K562 (cell line): ENCODE measurements around the gene MFAP3L. TPM values are rescaled to one million over a fixed set of nuclear protein-coding genes. Genes with fewer than 3 reads are reported as not detected.

Experiments
- ATAC-seq: fragments of 200-7000 bp; cut with Tn5 transposase; 3 replicates; pipeline ENCODE4 v1.9.1; 2020; ENCODE audit warnings: moderate library complexity
- BruUV-seq: library from RNA; stranded (reverse); fragments of 400-500 nt; replicated peaks from 2 replicates; lab custom pipeline; 2021; lab: Mats Ljungman, UMichigan
- CTCF ChIA-PET: fragments of 300-600 bp; formaldehyde crosslinking; extraction: SDS; loops from one replicate; lab custom pipeline; 2021; ENCODE audit warnings: low intra/inter-chr PET ratio; lab: Yijun Ruan, JAX
- POLR2A ChIA-PET: fragments of 300-600, 350-650 bp; sonication (Branson Sonifier 250); formaldehyde crosslinking; extraction: SDS; loops from one replicate; lab custom pipeline; 2021; ENCODE audit warnings: antibody characterized with exemption, inconsistent platforms; lab: Yijun Ruan, JAX
- DNase-seq, 4 experiments: peaks; one replicate each; pipeline versions ENCODE4 v3.0.0 to v3.0.0-alpha.2; 2011 to 2018; ENCODE audit warnings: low spot score in 3 of 4, mixed read lengths in 3 of 4; ENCODE audit errors: extremely low read depth in 1 of 4
- FAIRE-seq: peaks from 2 replicates; lab custom pipeline; 2011; peaks lifted over from hg19 to GRCh38; lab: Jason Lieb, UNC
- H2AFZ ChIP-seq: 2 replicates; pipeline ENCODE4 v1.6.0; 2011; ENCODE audit warnings: low read depth, low read length, control low read depth, inconsistent platforms
- H3K27ac ChIP-seq: fragments of 200-600 bp; 3 replicates; pipeline ENCODE4 v1.8.0; 2011; ENCODE audit warnings: low read depth, mild to moderate bottlenecking, control low read depth, inconsistent platforms, low read length, moderate library complexity, mixed read lengths; ENCODE audit errors: extremely low read depth
- H3K27me3 ChIP-seq, 2 experiments: fragments of 300-600 bp in 1 of 2; 2 replicates in 1 of 2; 3 replicates in 1 of 2; pipeline versions ENCODE4 v1.6.0 to v1.8.0; 2011; ENCODE audit warnings: inconsistent platforms in 2 of 2, low read length in 2 of 2, mild to moderate bottlenecking in 1 of 2, mixed read lengths in 1 of 2, moderate library complexity in 1 of 2; ENCODE audit not compliant: control insufficient read depth in 2 of 2, insufficient read depth in 2 of 2
- H3K36me3 ChIP-seq: fragments of 300-600 bp; 3 replicates; pipeline ENCODE4 v1.8.0; 2011; ENCODE audit warnings: mild to moderate bottlenecking, low read length, inconsistent platforms; ENCODE audit not compliant: control insufficient read depth, insufficient read depth
- H3K4me1 ChIP-seq, 2 experiments: fragments of 200-600 bp in 1 of 2; replicated peaks in 1 of 2; 2 replicates in 1 of 2; 3 replicates in 1 of 2; pipeline versions ENCODE4 v1.5.1 to v1.8.0; 2011; ENCODE audit warnings: inconsistent platforms in 2 of 2, low read length in 2 of 2, mild to moderate bottlenecking in 1 of 2, mixed read lengths in 1 of 2, moderate library complexity in 1 of 2; ENCODE audit not compliant: control insufficient read depth in 2 of 2, insufficient read depth in 2 of 2
- H3K4me2 ChIP-seq: 2 replicates; pipeline ENCODE4 v1.6.1; 2011; ENCODE audit warnings: low read length, control low read depth, inconsistent platforms, mixed read lengths; ENCODE audit not compliant: insufficient read depth
- H3K4me3 ChIP-seq: fragments of 200-600 bp; sonication (generic), shearing (Covaris generic); 2 replicates; pipeline ENCODE4 v1.5.1; 2016; ENCODE audit warnings: control low read depth, inconsistent platforms
- H3K79me2 ChIP-seq: fragments of 200-600 bp; 3 replicates; pipeline ENCODE4 v1.8.0; 2011; ENCODE audit warnings: low read length, inconsistent platforms; ENCODE audit not compliant: control insufficient read depth, insufficient read depth
- H3K9ac ChIP-seq, 2 experiments: 2 replicates each; pipeline versions ENCODE4 v1.6.0 to v1.6.1; 2011; ENCODE audit warnings: low read depth in 2 of 2, low read length in 2 of 2, control low read depth in 1 of 2, inconsistent platforms in 1 of 2, mild to moderate bottlenecking in 1 of 2, mixed read lengths in 1 of 2; ENCODE audit not compliant: insufficient read depth in 1 of 2
- H3K9me1 ChIP-seq: one replicate; pipeline ENCODE4 v1.6.0; 2011; ENCODE audit warnings: inconsistent platforms, mild to moderate bottlenecking, low read length, moderate library complexity; ENCODE audit not compliant: control insufficient read depth, insufficient read depth
- H3K9me3 ChIP-seq: replicated peaks from 2 replicates; pipeline ENCODE4 v1.5.1; 2011; ENCODE audit warnings: low read depth, low read length, inconsistent platforms; ENCODE audit not compliant: control insufficient read depth, insufficient read depth
- H4K20me1 ChIP-seq: replicated peaks from 2 replicates; pipeline ENCODE4 v1.6.1; 2011; ENCODE audit warnings: low read length, inconsistent platforms, mixed read lengths; ENCODE audit not compliant: control insufficient read depth, insufficient read depth
- ADNP ChIP-seq: fragments of 200-800 bp; sonication (Bioruptor generic); IDR thresholded peaks from 2 replicates; pipeline ENCODE4 v1.6.1; 2016; ENCODE audit warnings: missing genetic modification characterization, missing compliant biosample characterization
- HSF4 ChIP-seq: fragments of 250-450 bp; sonication (Bioruptor Pico); IDR thresholded peaks from 2 replicates; pipeline ENCODE4 v2.1.2; 2022; ENCODE audit warnings: mild to moderate bottlenecking, moderate library complexity, borderline replicate concordance
- NCOR1 ChIP-seq: fragments of 450-650 bp; IDR thresholded peaks from 2 replicates; pipeline ENCODE4 v1.6.1; 2016; ENCODE audit warnings: mild to moderate bottlenecking, moderate library complexity
- YBX1 ChIP-seq: fragments of 450-650 bp; IDR thresholded peaks from 2 replicates; pipeline ENCODE4 v1.7.1; 2016; ENCODE audit warnings: mild to moderate bottlenecking
- ZBTB26 ChIP-seq: fragments of 450-650 bp; formaldehyde crosslinking; IDR thresholded peaks from 2 replicates; pipeline ENCODE4 v1.4.0; 2022; ENCODE audit warnings: missing genetic modification characterization
- WGBS: fragments of 100-300 bp; shearing (Covaris generic); methylation state at CpG from one replicate; pipeline ENCODE4 v1.1.6; 2016; ENCODE audit warnings: low coverage, mixed read lengths; ENCODE audit not compliant: insufficient coverage; ENCODE audit errors: missing lambda C conversion rate; 5-methylcytosine and 5-hydroxymethylcytosine counted together
- in situ Hi-C: fragments of 300-500 bp; cut with MboI; formaldehyde crosslinking; loops from 4 replicates; pipeline ENCODE4 v1.15.0; 2018; ENCODE audit warnings: inconsistent platforms, mixed read lengths
- intact Hi-C: fragments of 100-400 bp; cut with micrococcal nuclease; formaldehyde crosslinking; loops from 2 replicates; pipeline ENCODE4 v1.14.2; 2022
- polyA plus RNA-seq, 8 experiments: library from polyadenylated mRNA; depleted of rRNA in 4 of 8; stranded (reverse) in 5 of 8; unstranded in 3 of 8; fragments of >200 nt; fragmentation: Nextera tagmentation in 2 of 8; fragmentation: Illumina TruSeq in 1 of 8; extraction: Ambion mirVana in 2 of 8; extraction: Trizol in 1 of 8; gene quantifications; 2 replicates each; pipeline versions ENCODE4 v1.2.1 to v1.2.3, GENCODE V29; 2011 to 2014; ENCODE audit warnings: inconsistent platforms in 1 of 8, missing spikeins in 1 of 8
- total RNA-seq, 7 experiments: library from RNA; depleted of rRNA in 6 of 7; stranded (reverse); fragments of >200 nt in 6 of 7; fragmentation: Illumina TruSeq in 2 of 7; extraction: Trizol in 2 of 7; gene quantifications; 2 replicates each; pipeline versions ENCODE4 v1.2.1 to v1.2.3, GENCODE V29; 2011 to 2021; ENCODE audit warnings: low replicate concordance in 1 of 7

MFAP3L gene
- total and polyA plus RNA-seq, 9 of the 15 experiments (the other 6 are each of a cell fraction or from before 2014, with no cell fraction given): 0.06 to 0.25 (median 0.20) TPM; not detected in 3

DNA sequence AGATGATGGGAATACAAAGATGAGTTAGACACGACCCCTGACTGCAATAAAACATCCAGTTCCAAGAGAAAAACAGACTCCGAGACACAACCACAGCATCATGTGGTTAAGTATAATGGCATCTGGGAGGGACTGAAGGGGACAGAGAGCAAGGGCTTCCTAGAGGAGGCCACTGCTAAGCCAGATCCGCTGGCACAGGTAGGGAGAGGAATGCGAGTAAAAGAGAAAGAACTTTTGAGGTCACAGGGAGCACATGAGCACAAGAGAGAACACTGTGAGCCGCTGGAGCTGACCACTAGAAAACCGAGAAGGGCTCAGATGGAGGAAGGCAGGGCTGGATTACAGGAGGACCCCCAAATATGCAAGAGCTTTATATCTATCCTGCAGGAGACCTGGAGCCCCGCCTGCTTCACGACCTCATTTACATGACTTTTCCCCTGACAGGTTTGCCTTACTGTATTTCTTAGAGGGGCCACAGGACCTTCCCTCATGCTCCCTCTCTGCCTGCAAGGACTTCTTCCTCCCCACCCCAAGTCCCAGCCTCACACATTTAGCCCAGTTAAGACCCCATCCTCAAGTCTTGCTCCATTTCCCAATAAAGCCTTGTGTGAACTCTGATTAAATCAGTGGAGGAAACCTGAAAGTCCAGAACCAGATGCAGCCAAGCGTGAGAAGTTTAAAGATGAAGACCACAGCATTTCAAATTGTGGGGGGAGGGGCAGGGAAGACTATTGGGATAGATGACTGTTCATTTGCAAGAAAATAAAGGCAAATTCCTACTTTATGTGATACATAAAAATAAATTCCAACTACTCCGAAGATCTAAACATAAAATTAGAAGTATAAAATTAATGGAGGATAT lies 29.6 kb downstream of the MFAP3L start:
- BruUV-seq: no TSS peak
- ATAC-seq: no peak
- TF ChIP-seq ADNP: no peak
- no peak for TF ChIP-seq HSF4
- TF ChIP-seq ZBTB26: no peak
- no peak for TF ChIP-seq YBX1
- no peak for TF ChIP-seq NCOR1
- Histone ChIP-seq H3K4me1 (no peaks in the 10 kb centered on the region), H3K9me3 (no peaks in the 10 kb centered on the region), H2AFZ (no peak overlapping the region), H3K27ac (no peak overlapping the region), H3K79me2 (no peaks in the 10 kb centered on the region), H3K9me1 (no peaks in the 10 kb centered on the region), H4K20me1 (no peaks in the 10 kb centered on the region), H3K27me3 (peaks cover 14 to 38% of the 10 kb centered on the region in 2 experiments; a peak in 4 of 5 replicates), H3K4me2 (no peak overlapping the region), H3K36me3 (no peaks in the 10 kb centered on the region), H3K9ac (no peak overlapping the region), H3K4me3 (no peak overlapping the region)
- 0% methylated on average over 10 of the region's 10 CpGs for WGBS
- ChIA-PET CTCF (no interaction called here), POLR2A (no interaction called here)
- intact Hi-C loops (no loop called here), in situ Hi-C loops (no loop called here)
- no peak for FAIRE-seq
- DNase-seq: no peak
